GM18867 (cell line): ENCODE results near the gene SEC14L6.
"Not testable (repeated sequence)": the region's sequence is repeated elsewhere in the genome, so short reads cannot be mapped to it uniquely, and the experiment has no call there.

ENCODE experiments used
- ATAC-seq: cut with Tn5 transposase; IDR thresholded peaks from one replicate; pipeline ENCODE4 v1.9.1; 2021; ENCODE audit warnings: mild to moderate bottlenecking, moderate library complexity; ENCODE audit not compliant: unreplicated experiment

Gene SEC14L6

DNA sequence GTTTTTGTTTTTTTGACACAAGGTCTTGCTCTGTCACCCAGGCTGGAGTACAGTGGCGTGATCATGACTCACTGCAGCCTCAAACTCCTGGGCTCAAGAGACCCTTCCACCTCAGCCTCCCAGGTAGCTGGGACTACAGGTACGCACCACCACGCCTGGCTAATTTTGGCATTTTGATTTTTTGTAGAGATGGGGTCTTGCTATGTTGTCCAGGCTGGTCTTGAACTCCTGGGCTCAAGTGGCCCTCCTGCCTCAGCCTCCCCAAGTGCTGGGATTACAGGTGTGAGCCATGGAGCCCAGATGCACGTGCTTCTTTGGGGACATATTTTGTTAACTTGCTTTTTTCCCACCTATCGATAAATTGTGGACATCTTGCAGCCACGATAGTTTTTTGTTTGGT lies 20.7 kb upstream of the SEC14L6 start:
- ATAC-seq, result not testable (repeated sequence)

DNA sequence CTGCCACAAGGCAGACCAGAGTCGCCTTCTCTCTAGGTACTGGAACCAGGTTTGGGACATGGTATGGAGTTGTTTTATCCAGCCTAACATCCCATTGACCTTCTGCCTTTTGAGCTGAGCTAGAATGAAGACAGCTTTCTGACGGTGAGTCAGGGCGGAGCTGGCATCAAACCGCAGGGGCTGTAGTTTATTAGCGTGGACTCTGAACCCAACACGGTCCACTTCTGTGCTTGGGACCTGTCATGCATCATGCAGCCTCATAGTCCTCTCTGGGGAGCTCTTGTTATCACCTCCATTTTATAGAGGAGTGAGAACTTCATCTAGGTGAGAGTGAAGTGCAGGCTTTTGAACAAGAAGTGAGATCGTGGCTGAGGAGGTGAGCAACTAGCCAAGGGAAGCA lies 19.6 kb upstream of the SEC14L6 start:
- ATAC-seq, result no peak

DNA sequence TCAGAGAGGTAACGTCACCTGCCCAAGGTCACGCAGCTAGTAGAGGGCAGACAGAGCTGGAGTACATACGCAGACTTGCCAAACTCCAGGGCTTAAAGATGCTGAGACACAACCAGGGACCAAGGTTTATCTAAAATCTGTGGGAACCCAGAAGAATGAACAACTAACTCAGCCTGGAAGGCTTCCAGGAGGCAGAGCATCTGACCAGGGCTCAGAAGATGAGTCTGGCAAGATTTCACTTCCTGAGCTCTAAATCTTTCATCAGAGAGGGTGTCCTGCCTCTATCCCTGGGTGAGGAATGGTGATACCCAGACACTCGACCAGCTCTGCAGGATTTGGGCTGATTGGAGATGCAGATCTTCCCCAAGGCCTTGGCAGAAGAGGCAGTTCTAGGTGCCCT lies 18.8 kb upstream of the SEC14L6 start:
- ATAC-seq, result no peak

DNA sequence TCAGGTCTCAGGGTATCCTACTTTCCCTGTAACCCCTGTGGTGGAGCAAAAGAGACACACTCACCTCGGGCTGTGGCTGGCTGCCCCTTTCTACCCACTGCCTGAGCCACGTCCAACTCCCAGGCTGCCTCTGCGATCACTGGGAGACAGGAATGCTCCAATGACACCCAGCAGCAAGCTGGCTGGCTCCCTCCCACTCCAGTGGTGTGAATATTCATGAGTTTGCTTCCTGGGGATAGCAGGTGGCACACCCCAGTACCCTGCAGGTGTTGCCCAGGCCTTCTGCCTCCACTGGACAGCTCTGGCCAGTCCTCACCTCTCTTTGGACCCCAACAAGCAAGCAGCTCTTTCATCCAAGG lies 18.2 kb upstream of the SEC14L6 start:
- no peak for ATAC-seq

DNA sequence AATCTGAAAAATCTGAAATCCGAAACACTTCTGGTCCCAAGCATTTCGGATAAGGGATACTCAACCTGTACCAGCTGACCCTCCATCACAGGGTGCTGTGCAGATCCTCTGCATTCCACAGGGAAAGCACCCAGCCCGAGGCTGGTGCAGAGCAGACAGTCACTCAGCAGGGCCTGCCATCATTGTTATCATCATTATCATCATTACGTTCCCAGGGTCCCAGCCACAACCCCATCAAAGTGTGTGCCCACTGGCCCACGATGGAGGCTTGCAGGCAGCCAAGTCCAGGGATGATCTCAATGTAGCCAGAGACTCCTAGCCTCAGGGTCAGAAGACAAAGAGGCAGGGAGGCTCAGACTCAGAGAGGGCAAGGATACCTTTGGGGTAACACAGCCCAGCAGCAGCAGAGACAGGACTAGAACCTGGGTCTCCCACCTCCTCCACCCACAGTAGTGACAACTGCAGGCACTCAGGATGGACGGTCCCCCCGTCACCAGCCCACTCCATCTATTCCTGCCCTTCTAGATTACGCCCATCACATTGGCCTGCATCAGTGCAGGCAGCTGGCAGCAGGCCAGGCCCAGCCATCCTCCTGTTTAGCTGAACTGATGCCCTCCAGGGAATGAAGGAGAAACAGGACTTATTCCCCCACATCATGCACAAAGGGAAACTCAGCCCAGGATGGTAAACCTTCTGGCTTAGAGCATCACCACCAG lies 17.7 kb upstream of the SEC14L6 start:
- no peak for ATAC-seq

DNA sequence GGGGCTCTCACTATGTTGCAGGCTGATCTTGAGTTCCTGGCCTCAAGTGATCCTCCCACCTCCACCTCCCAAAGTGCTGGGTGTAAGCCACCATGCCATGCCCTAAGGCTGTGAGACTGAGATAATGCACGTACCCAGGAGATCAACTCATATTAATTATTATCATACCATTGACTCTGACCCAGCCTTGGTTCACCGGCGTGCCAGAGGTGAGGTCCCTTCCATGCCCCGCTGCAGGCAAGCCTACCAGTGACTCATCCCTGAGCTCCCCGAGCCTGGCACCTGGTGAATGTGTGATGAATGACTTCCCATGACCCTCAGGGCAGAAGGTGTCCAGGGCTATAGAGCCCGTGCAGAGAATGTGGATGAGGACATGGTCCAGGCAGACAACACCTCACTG lies 15.8 kb upstream of the SEC14L6 start:
- ATAC-seq, result no peak

DNA sequence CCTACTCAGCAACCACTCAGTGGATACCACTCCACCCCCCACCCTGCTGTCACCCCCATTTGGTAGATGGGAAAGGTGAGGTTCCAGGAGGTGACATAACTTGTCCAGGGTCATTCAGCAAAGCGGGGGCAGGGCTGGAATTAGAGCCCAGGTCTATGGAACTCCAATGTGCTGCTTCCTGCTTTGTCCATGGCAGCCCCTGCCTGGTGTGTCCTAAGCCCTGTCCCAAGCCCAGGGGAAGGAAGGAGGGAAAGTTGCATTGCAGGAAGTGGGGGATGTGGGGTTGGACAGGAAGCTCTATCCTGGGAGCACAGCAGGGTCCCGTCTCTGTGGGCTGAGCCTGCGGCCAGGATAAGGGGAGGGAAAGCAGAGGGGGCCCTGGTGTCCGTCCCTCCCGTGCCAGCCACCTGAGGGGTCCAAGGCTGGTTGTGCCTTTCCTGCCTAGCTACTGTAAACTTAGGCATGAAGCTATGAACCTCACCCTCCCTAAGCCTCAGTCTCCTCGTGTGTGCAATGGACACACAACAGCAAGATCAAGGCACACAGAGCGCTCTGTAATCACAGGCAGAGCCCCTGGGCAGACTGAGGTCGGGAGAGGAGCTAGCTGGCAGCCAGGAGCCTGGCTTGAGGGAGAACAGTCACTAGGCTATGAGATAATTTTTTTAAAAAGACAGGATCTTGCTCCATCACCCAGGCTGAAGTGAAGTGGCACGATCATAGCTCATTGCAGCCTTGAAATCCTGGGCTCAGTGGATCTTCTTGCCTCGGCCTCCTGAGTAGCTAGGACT lies 15.1 kb upstream of the SEC14L6 start:
- ATAC-seq, result no peak

DNA sequence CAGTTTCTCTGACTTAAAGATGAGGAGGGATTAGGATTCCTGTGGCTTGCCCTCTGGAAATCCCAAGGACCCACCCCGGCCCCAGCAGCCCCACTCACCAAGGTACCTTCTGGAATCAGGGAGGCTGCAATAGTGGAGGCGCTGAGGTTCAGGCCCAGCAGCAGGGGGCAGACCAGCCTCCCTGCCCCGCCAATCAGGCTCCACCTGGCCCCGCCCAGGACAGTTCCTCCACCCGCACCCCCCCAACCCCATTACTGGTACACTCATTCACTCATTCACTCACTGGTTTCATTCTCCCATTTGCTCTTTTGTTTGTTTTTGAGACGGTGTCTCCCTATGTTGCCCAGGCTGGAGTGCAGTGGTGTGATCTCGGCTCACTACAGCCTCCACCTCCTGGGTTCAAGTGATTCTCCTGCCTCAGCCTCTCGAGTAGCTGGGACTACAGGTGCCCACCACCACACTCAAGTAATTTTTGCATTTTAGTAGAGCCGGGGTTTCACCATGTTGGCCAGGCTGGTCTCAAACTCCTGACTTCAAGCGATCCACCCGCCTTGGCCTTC lies 14.2 kb upstream of the SEC14L6 start:
- ATAC-seq, result not testable (repeated sequence)

DNA sequence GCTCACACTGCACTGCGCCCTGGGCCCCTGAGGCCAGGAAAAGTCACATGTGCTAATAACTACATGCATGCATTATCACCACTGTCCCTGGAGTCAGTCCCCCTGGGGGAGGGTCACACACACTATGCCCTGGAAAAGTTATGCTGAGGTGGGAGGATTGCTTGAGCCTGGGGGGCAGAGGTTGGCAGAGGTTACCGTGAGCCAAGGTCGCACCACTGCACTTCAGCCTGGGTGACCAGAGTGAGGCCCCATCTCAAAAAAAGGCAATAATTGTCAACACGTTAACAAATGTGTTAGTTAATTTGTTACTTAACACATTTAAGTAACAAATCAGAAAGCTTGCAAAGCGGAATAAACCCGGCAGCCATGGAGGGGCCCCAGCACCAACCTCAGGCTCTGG lies 13.3 kb upstream of the SEC14L6 start:
- ATAC-seq, result no peak

DNA sequence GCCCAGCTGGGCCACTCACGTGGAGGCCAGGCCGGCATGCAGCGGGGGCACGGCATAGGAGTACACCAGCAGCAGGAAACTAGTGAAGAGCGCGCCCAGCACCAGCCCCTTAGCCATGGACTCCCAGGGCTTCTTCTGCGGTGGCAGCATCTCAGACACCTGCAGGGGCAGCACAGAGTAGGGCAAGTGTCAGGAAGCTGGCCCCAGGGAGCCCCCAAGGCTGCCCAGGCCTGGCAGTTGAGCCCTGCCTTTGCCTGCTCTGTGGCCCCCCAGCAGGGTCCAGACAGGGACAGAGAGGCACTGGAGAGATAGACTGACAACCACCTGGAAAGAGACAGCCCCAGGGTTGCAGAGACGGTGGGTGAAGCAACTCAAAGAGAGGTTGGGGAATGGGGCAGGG lies 10.7 kb upstream of the SEC14L6 start:
- no peak for ATAC-seq

DNA sequence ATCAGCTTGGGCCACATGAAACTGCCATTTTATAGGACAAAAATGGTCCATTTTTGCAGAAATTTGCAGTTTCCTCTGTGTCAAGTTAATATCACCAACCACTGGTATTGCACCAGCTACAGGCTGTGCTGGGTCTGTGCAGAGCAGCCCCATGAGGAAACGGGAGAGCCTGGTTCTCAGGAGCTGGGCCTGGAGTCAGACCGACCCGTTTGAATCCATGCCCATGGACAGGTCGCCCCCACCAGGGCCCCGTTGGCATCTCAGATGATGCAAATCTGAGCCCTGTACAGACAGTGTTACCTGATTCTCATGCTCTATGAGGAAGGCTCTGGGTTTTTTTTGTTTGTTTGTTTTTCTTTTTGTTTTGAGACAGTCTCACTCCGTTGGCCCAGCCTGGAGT lies 9.8 kb upstream of the SEC14L6 start:
- no peak for ATAC-seq

DNA sequence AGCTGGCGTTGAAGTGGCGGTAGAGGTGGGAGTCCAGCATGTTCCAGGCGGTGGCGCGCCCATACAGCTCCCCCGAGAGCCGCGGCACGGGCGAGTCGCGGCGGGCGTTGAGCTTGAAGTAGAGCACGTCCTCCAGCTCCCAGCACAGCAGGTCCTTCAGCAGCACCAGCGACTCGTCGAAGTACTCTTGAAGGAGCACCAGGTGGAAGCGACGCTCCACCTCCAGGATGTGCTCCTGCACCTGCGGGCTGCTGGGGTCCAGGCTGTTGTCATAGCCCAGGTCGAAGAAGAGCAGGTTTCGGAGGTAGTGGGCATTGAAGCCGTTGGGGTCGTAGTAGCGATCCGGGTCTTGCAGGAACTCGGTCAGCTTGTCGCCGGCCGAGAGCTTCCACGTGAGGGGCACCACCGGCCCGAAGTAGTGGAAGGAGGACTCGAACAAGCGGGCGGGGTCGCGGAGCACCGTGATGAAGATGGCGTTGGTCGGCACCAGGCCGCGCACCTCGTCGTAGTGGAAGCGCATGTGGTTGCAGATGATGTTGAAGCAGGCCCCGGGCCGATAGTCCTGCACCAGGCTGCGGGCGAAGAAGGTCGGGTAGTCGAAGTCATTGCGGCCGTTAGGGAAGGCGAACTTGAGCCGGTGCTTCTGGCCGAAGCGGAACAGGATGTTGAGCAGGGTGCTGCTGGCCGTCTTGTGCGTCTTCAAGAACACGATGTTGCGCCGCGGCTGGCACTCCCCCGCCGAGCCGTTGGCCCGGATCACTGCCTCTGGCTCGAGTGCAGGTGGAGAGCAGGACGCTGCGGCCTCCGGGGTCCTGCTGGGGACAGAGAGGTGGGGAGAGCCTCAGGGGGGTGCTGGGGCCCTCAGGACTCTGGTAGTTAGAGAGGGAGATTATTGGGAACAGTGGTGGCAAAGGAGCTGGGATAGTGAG lies 9.0 kb upstream of the SEC14L6 start:
- no peak for ATAC-seq

DNA sequence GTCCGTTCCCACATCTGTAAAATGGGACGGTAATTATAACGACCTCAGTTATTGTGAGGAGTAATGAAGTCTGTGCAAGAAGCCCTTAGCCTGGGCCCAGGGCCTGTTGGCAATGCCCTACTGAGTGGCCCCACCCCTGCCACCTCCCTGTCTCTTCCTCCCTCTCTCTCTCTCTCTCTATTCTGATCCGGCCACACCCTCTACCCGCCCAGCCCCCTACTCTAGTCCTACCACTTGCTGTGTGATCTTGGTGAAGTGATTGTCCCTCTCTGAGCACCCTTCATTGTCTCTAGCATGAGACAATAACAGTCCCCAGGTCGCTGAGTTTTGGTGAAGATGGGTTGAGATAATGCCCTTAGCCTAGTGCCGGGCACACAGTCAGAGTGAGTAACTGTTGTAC lies 7.4 kb upstream of the SEC14L6 start:
- ATAC-seq, result no peak

DNA sequence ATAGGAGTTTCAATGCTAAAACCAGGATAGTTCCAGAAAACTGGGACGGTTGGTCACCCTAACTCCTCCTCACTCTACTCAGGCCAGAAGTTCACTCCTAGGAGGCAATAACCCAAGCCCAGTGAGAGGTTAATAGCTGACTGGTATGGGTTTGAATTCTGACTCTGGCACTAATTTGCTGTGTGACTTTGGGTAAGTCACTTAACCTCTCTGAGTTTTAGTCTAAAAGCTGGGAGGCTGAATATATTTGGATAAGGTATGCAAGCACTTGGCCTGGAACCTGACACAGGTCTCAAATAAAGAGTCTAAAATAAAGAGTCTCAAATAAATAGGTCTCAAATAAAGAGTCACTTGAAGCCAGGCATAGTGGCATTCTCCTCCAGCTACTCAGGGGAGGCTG lies 6.2 kb upstream of the SEC14L6 start:
- no peak for ATAC-seq

DNA sequence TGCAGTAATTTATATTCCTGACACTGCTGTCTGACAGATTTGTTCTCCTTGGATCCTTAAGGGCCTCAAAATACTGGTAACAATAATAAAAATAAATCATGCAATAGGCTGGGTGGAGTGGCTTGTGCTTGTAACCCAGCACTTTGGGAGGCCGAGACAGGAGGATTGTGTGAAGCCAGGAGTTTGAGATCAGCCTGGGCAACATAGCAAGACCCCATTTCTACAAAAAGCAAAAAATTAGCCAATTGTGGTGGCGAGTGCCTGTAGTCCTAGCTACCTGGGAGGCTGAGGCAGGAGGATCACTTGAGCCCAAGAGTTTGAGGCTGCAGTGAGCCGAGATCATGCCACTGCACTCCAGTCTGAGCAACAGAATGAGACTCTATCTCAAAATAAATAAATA lies 5.3 kb upstream of the SEC14L6 start:
- ATAC-seq, result not testable (repeated sequence)

DNA sequence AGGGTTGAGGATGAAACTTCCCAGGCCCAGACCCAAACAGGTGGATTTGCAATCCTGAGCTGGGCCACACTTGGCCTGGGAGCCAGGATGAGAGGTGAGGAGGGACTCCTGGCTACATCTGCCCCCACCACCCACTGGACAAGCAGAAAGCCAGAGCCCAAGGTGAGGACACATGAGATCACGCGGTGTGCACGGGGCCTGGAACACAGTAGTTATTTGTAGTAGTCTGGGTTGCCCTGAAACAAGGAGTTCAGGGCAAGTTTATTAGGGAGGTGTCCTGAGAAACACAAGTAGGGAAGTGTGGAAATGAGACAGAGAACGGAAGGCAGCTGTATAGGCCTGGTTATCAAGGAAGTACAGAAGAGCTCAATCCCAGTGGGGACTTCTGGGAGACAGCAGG lies 647 bp upstream of the SEC14L6 start:
- ATAC-seq, result no peak

DNA sequence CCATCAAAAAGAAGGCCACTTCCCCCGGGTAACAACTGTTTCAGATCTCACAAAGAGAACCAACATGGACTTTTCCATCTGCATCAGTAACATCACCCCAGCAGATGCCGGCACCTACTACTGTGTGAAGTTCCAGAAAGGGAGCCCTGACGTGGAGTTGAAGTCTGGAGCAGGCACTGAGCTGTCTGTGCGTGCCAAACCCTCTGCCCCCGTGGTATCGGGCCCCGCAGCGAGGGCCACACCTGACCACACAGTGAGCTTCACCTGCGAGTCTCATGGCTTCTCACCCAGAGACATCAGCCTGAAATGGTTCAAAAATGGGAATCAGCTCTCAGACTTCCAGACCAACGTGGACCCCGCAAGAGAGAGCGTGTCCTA lies 3.7 kb downstream of the SEC14L6 start:
- no peak for ATAC-seq

DNA sequence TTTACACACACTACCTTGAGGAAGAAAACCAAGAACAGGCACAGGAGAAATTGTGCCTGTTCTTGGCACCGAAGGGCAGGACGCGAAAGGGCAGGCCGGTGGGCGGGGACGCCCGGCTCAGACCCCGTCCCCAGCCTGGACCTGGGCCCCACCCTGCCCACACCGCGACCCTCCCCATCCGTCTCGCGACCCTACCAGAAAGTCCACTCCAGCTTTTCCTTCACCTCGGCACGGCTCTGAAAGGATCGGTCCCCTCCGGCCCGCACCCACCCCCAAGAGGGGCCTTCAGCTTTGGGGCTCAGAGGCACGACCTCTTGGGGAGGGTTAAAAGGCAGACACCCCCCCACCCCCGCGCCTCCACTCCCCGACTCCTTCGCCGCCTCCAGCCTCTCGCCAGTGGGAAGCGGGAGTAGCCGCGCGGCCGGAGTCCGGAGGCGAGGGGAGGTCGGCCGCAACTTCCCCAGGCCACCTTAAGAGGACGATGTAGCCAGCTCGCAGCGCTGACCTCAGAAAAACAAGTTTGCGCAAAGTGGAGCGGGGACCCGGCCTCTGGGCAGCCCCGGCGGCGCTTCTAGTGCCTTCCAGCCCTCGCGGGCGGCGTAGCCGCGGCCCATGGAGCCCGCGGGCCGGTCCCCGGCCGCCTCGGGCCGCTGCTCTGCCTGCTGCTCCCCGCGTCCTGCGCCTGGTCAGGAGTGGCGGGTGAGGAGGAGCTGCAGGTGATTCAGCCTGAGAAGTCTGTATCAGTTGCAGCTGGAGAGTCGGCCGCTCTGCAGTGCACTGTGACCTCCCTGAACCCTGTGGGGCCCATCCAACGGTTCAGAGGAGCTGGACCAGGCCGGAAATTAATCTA lies 4.4 kb downstream of the SEC14L6 start:
- ATAC-seq, result no peak

DNA sequence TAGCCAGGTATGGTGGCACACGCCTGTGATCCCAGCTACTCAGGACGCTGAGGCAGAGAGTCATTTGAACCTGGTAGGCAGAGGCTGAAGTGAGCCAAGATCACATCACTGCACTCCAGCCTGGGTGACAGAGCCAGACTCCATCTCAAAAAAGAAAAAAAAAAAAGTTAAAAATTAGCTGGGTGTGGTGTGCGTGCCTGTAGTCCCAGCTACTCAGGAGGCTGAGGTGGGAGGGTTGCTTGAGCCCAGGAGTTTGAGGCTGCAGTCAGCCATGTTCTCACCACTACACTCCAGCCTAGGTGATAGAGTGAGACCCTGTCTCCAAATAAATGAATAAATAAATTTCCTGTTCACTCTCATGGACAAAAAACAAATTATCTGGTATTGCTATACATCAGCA lies 5.0 kb downstream of the SEC14L6 start:
- ATAC-seq, result not testable (repeated sequence)

DNA sequence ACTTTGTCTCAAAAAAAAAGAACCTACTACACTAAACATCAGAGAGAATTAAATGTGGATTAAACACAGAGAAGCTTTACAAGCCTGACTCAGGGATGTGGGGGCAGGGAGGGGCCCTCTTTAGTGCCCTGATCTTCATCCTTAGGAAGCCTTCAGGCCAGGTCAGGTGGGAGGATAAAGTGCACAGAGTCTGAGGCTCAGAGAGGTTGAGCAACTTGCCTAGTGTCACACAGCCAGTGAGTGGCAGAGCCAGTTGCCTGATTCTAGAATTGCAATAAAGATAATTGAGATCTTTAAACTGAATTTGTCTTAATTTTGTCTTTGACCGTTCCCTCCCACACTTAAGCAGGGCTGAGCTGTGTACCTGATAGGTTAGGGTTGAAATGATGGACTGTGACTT lies 7.2 kb downstream of the SEC14L6 start:
- ATAC-seq, result no peak
